Activated CD4-positive, alpha-beta memory T cell treated with anti-CD3 and anti-CD28 coated beads, Interleukin-2, amount 10 ng/mL, durations not matched to agents 7 days and 5 days (primary cell): ENCODE data around the gene CLK4. TPM values are rescaled to one million over a fixed set of nuclear protein-coding genes. Genes with fewer than 3 reads are reported as not detected.

Experiments used
- CTCF ChIA-PET: fragments of 350-600 bp; sonication (Branson Sonifier 250); formaldehyde crosslinking; loops from one replicate; lab custom pipeline; 2021; ENCODE audit warnings: antibody characterized with exemption, inconsistent platforms; lab: Charles Lee
- POLR2A ChIA-PET: fragments of 350-600 bp; sonication (Branson Sonifier 250); formaldehyde crosslinking; loops from one replicate; lab custom pipeline; 2021; ENCODE audit warnings: antibody characterized with exemption; lab: Charles Lee
- DNase-seq: peaks from one replicate; pipeline ENCODE4 v3.0.0-alpha.2; 2020
- H3K27ac Mint-ChIP-seq: one replicate; pipeline ENCODE4 v1.8.0; 2021; ENCODE audit warnings: mild to moderate bottlenecking, mixed read lengths
- H3K27me3 Mint-ChIP-seq: one replicate; pipeline ENCODE4 v1.8.0; 2021; ENCODE audit warnings: mixed read lengths
- H3K36me3 Mint-ChIP-seq: one replicate; pipeline ENCODE4 v1.8.0; 2021; ENCODE audit warnings: low read depth, mixed read lengths
- H3K4me1 Mint-ChIP-seq: one replicate; pipeline ENCODE4 v1.8.0; 2021; ENCODE audit warnings: mixed read lengths
- H3K4me3 Mint-ChIP-seq: one replicate; pipeline ENCODE4 v1.8.0; 2021; ENCODE audit warnings: mild to moderate bottlenecking, mixed read lengths
- H3K9me3 Mint-ChIP-seq: one replicate; pipeline ENCODE4 v1.8.0; 2021; ENCODE audit warnings: mixed read lengths
- total RNA-seq, 2 experiments: library from RNA; stranded (reverse); gene quantifications; one replicate each; pipeline ENCODE4 v1.2.3, GENCODE V29; 2021

The CLK4 gene
- total RNA-seq, 2 experiments from 2014 or later, result 29.5 to 32.0 TPM

- H3K36me3 Mint-ChIP-seq, result peaks cover 2% of the 10 kb centered on the region
- no peaks in the 10 kb centered on the region for H3K4me1 Mint-ChIP-seq
- ChIA-PET POLR2A (no interaction called here), CTCF (no interaction called here)
- H3K4me3 Mint-ChIP-seq, result no peak overlapping the region
- no peaks in the 10 kb centered on the region for H3K9me3 Mint-ChIP-seq
- H3K27me3 Mint-ChIP-seq, result peaks cover 23% of the 10 kb centered on the region
- no peak overlapping the region for H3K27ac Mint-ChIP-seq
- no peak for DNase-seq
Measured at GRCh38 chr5:178576591-178577351, 50.1 kb downstream of the CLK4 start.

GRCh38 chr5:178573216-178573615, 53.6 kb downstream of the CLK4 start:
- Mint-ChIP-seq H3K4me1 (no peaks in the 10 kb centered on the region), H3K36me3 (peaks cover 2% of the 10 kb centered on the region), H3K27me3 (peaks cover 19% of the 10 kb centered on the region), H3K9me3 (peaks cover 3% of the 10 kb centered on the region), H3K27ac (no peak overlapping the region), H3K4me3 (no peak overlapping the region)
- ChIA-PET CTCF (no interaction called here), POLR2A (no interaction called here)
- DNase-seq, result no peak

GRCh38 chr5:178572617-178573016, 54.2 kb downstream of the CLK4 start:
- peaks cover 15% of the 10 kb centered on the region for H3K27me3 Mint-ChIP-seq
- POLR2A ChIA-PET, result no interaction called here
- no peaks in the 10 kb centered on the region for H3K4me1 Mint-ChIP-seq
- no peak overlapping the region for H3K27ac Mint-ChIP-seq
- CTCF ChIA-PET, result no interaction called here
- H3K36me3 Mint-ChIP-seq, result peaks cover 2% of the 10 kb centered on the region
- no peak for DNase-seq
- H3K9me3 Mint-ChIP-seq, result peaks cover 3% of the 10 kb centered on the region
- H3K4me3 Mint-ChIP-seq, result no peak overlapping the region

- Mint-ChIP-seq H3K27me3 (peaks cover 17% of the 10 kb centered on the region), H3K36me3 (no peaks in the 10 kb centered on the region), H3K4me3 (no peak overlapping the region), H3K27ac (no peak overlapping the region), H3K9me3 (peaks cover 3% of the 10 kb centered on the region), H3K4me1 (no peaks in the 10 kb centered on the region)
- ChIA-PET CTCF (no interaction called here), POLR2A (no interaction called here)
- no peak for DNase-seq
Measured at GRCh38 chr5:178569485-178569884, 57.4 kb downstream of the CLK4 start.

- Mint-ChIP-seq H3K36me3 (no peaks in the 10 kb centered on the region), H3K4me1 (no peaks in the 10 kb centered on the region), H3K27me3 (peaks cover 24% of the 10 kb centered on the region), H3K9me3 (no peaks in the 10 kb centered on the region), H3K27ac (no peak overlapping the region), H3K4me3 (no peak overlapping the region)
- CTCF ChIA-PET, result no interaction called here
- no peak for DNase-seq
- POLR2A ChIA-PET, result no interaction called here
Measured at GRCh38 chr5:178564811-178565550, 61.9 kb downstream of the CLK4 start.

- Mint-ChIP-seq H3K4me3 (no peak overlapping the region), H3K27ac (no peak overlapping the region), H3K27me3 (peaks cover 24% of the 10 kb centered on the region), H3K36me3 (no peaks in the 10 kb centered on the region), H3K9me3 (no peaks in the 10 kb centered on the region), H3K4me1 (no peaks in the 10 kb centered on the region)
- no peak for DNase-seq
- ChIA-PET POLR2A (no interaction called here), CTCF (no interaction called here)
Measured at GRCh38 chr5:178564397-178564796, 62.5 kb downstream of the CLK4 start.

- no peaks in the 10 kb centered on the region for H3K4me1 Mint-ChIP-seq
- no peaks in the 10 kb centered on the region for H3K9me3 Mint-ChIP-seq
- H3K27ac Mint-ChIP-seq, result no peak overlapping the region
- DNase-seq, result no peak
- ChIA-PET CTCF (no interaction called here), POLR2A (no interaction called here)
- H3K4me3 Mint-ChIP-seq, result no peak overlapping the region
- peaks cover 24% of the 10 kb centered on the region for H3K27me3 Mint-ChIP-seq
- no peaks in the 10 kb centered on the region for H3K36me3 Mint-ChIP-seq
Measured at GRCh38 chr5:178563621-178564020, 63.2 kb downstream of the CLK4 start.

GRCh38 chr5:178561746-178562264, 65.0 kb downstream of the CLK4 start:
- Mint-ChIP-seq H3K4me3 (no peak overlapping the region), H3K4me1 (no peaks in the 10 kb centered on the region), H3K27ac (no peak overlapping the region), H3K27me3 (peaks cover 20% of the 10 kb centered on the region), H3K9me3 (no peaks in the 10 kb centered on the region), H3K36me3 (no peaks in the 10 kb centered on the region)
- ChIA-PET CTCF (no interaction called here), POLR2A (no interaction called here)
- DNase-seq, result no peak

- ChIA-PET POLR2A (no interaction called here), CTCF (no interaction called here)
- Mint-ChIP-seq H3K9me3 (no peaks in the 10 kb centered on the region), H3K4me1 (no peaks in the 10 kb centered on the region), H3K27ac (no peak overlapping the region), H3K27me3 (peaks cover 20% of the 10 kb centered on the region), H3K4me3 (no peak overlapping the region), H3K36me3 (no peaks in the 10 kb centered on the region)
- DNase-seq, result no peak
Measured at GRCh38 chr5:178560911-178561310, 65.9 kb downstream of the CLK4 start.

GRCh38 chr5:178557416-178557815, 69.4 kb downstream of the CLK4 start:
- CTCF ChIA-PET, result no interaction called here
- POLR2A ChIA-PET, result no interaction called here

GRCh38 chr5:178555771-178556211, 71.1 kb downstream of the CLK4 start:
- no peak for DNase-seq
- POLR2A ChIA-PET, result no interaction called here
- Mint-ChIP-seq H3K9me3 (no peaks in the 10 kb centered on the region), H3K4me3 (no peak overlapping the region), H3K27me3 (peaks cover 7% of the 10 kb centered on the region), H3K27ac (no peak overlapping the region), H3K36me3 (no peaks in the 10 kb centered on the region), H3K4me1 (no peaks in the 10 kb centered on the region)
- CTCF ChIA-PET, result interaction anchor here (1.5 kb wide), 1 partner anchor 321 kb away, joined by 3 read pairs; no protein-coding TSS in a partner anchor

More at GRCh38 chr5:178557416-178557815, 69.4 kb downstream of the CLK4 start:
- peaks cover 4% of the 10 kb centered on the region for H3K27me3 Mint-ChIP-seq
- no peaks in the 10 kb centered on the region for H3K4me1 Mint-ChIP-seq
- no peaks in the 10 kb centered on the region for H3K36me3 Mint-ChIP-seq
- no peak overlapping the region for H3K27ac Mint-ChIP-seq
- H3K9me3 Mint-ChIP-seq, result no peaks in the 10 kb centered on the region
- DNase-seq, result no peak
- H3K4me3 Mint-ChIP-seq, result no peak overlapping the region

- H3K4me3 Mint-ChIP-seq, result no peak overlapping the region
- peaks cover 4% of the 10 kb centered on the region for H3K27me3 Mint-ChIP-seq
- no peaks in the 10 kb centered on the region for H3K36me3 Mint-ChIP-seq
- ChIA-PET POLR2A (no interaction called here), CTCF (no interaction called here)
- no peaks in the 10 kb centered on the region for H3K4me1 Mint-ChIP-seq
- H3K9me3 Mint-ChIP-seq, result no peaks in the 10 kb centered on the region
- no peak for DNase-seq
- no peak overlapping the region for H3K27ac Mint-ChIP-seq
Measured at GRCh38 chr5:178555005-178555404, 71.8 kb downstream of the CLK4 start.

- Mint-ChIP-seq H3K27me3 (peaks cover 4% of the 10 kb centered on the region), H3K4me3 (no peak overlapping the region), H3K4me1 (no peaks in the 10 kb centered on the region), H3K9me3 (no peaks in the 10 kb centered on the region), H3K27ac (no peak overlapping the region), H3K36me3 (no peaks in the 10 kb centered on the region)
- POLR2A ChIA-PET, result no interaction called here
- CTCF ChIA-PET, result no interaction called here
- DNase-seq, result no peak
Measured at GRCh38 chr5:178554311-178554710, 72.5 kb downstream of the CLK4 start.
